IMR-90 (cell line): ENCODE data around the gene MTUS2. TPM values are rescaled to one million over a fixed set of nuclear protein-coding genes. Genes with fewer than 3 reads are reported as not detected.

Experiments used
- ATAC-seq: fragments of 200-7000 bp; cut with Tn5 transposase; 2 replicates; pipeline ENCODE4 v1.9.1; 2020; ENCODE audit warnings: low read depth, mild to moderate bottlenecking, moderate library complexity
- BruUV-seq: library from RNA; stranded (reverse); fragments of 400-500 nt; replicated peaks from 2 replicates; lab custom pipeline; 2021; lab: Mats Ljungman, UMichigan
- CTCF ChIA-PET: fragments of 300-600 bp; formaldehyde crosslinking; extraction: SDS; loops from one replicate; lab custom pipeline; 2021; ENCODE audit warnings: antibody characterized with exemption; lab: Yijun Ruan, JAX
- POLR2A ChIA-PET: fragments of 300-600 bp; sonication (Branson Sonifier 250); formaldehyde crosslinking; loops from one replicate; lab custom pipeline; 2022; ENCODE audit warnings: antibody characterized with exemption; ENCODE audit not compliant: unreplicated experiment; lab: Charles Lee
- DNase-seq: peaks from one replicate; pipeline ENCODE4 v3.0.0; 2013
- H2AFZ ChIP-seq: replicated peaks from 2 replicates; pipeline ENCODE3; 2013; ENCODE audit warnings: low read length, mild to moderate bottlenecking; ENCODE audit not compliant: poor library complexity
- H2AK5ac ChIP-seq: 2 replicates; pipeline ENCODE4 v1.6.1; 2013; ENCODE audit warnings: low read depth, low read length, inconsistent platforms
- H2AK9ac ChIP-seq: replicated peaks from 2 replicates; pipeline ENCODE3; 2013; ENCODE audit warnings: mild to moderate bottlenecking, low read depth, low read length, moderate library complexity; ENCODE audit not compliant: poor library complexity
- H2BK120ac ChIP-seq: 2 replicates; pipeline ENCODE4 v1.6.1; 2013; ENCODE audit warnings: low read depth, low read length, inconsistent platforms
- H2BK15ac ChIP-seq: 3 replicates; pipeline ENCODE4 v1.6.1; 2013; ENCODE audit warnings: low read depth, low read length, inconsistent platforms
- H2BK20ac ChIP-seq: 2 replicates; pipeline ENCODE4 v1.6.1; 2013; ENCODE audit warnings: low read depth, mild to moderate bottlenecking, inconsistent platforms, low read length, moderate library complexity
- H2BK5ac ChIP-seq: 2 replicates; pipeline ENCODE4 v1.6.1; 2013; ENCODE audit warnings: mild to moderate bottlenecking, low read depth, low read length, inconsistent platforms; ENCODE audit not compliant: poor library complexity, severe bottlenecking
- H3K14ac ChIP-seq: replicated peaks from 2 replicates; pipeline ENCODE4 v1.6.1; 2013; ENCODE audit warnings: low read depth, low read length, inconsistent platforms
- H3K18ac ChIP-seq: 2 replicates; pipeline ENCODE4 v1.6.1; 2013; ENCODE audit warnings: low read depth, low read length, control low read depth
- H3K23ac ChIP-seq: 2 replicates; pipeline ENCODE4 v1.6.1; 2013; ENCODE audit warnings: low read depth, low read length, inconsistent platforms
- H3K27ac ChIP-seq: 2 replicates; pipeline ENCODE4 v1.5.1; 2013; ENCODE audit warnings: mild to moderate bottlenecking, control low read depth, low read length; ENCODE audit not compliant: insufficient read depth
- H3K27me3 ChIP-seq: 2 replicates; pipeline ENCODE4 v1.6.1; 2013; ENCODE audit warnings: low read length; ENCODE audit not compliant: control insufficient read depth, insufficient read depth
- H3K36me3 ChIP-seq: 2 replicates; pipeline ENCODE4 v1.6.1; 2013; ENCODE audit warnings: low read length, mixed read lengths; ENCODE audit not compliant: control insufficient read depth, insufficient read depth
- H3K4ac ChIP-seq: 2 replicates; pipeline ENCODE4 v1.6.1; 2013; ENCODE audit warnings: low read depth, low read length, inconsistent platforms
- H3K4me1 ChIP-seq: 2 replicates; pipeline ENCODE4 v1.6.1; 2013; ENCODE audit warnings: low read length, mixed read lengths; ENCODE audit not compliant: control insufficient read depth, insufficient read depth
- H3K4me2 ChIP-seq: 2 replicates; pipeline ENCODE4 v1.6.1; 2013; ENCODE audit warnings: low read depth, mild to moderate bottlenecking, control low read depth, low read length, moderate library complexity
- H3K4me3 ChIP-seq: 2 replicates; pipeline ENCODE4 v1.5.1; 2013; ENCODE audit warnings: low read depth, mild to moderate bottlenecking, control low read depth, low read length, moderate library complexity; ENCODE audit not compliant: insufficient read depth
- H3K56ac ChIP-seq: 2 replicates; pipeline ENCODE4 v1.6.1; 2013; ENCODE audit warnings: low read length, inconsistent platforms; ENCODE audit not compliant: insufficient read depth; ENCODE audit errors: extremely low read depth
- H3K79me1 ChIP-seq, 2 experiments: 2 replicates each; pipeline ENCODE4 v1.6.1; 2013; ENCODE audit warnings: low read length in 2 of 2, inconsistent platforms in 1 of 2, low read depth in 1 of 2
- H3K9ac ChIP-seq: 2 replicates; pipeline ENCODE4 v1.6.1; 2013; ENCODE audit warnings: low read depth, low read length, control low read depth
- H3K9me1 ChIP-seq: 2 replicates; pipeline ENCODE4 v1.6.1; 2013; ENCODE audit warnings: low read length, inconsistent platforms; ENCODE audit not compliant: insufficient read depth
- H3K9me3 ChIP-seq: 2 replicates; pipeline ENCODE4 v1.6.1; 2013; ENCODE audit warnings: low read length; ENCODE audit not compliant: control insufficient read depth, insufficient read depth
- H4K20me1 ChIP-seq: 2 replicates; pipeline ENCODE4 v1.6.1; 2013; ENCODE audit warnings: low read length, inconsistent platforms; ENCODE audit not compliant: insufficient read depth
- H4K5ac ChIP-seq: 2 replicates; pipeline ENCODE4 v1.6.1; 2013; ENCODE audit warnings: mild to moderate bottlenecking, low read depth, low read length, control low read depth
- H4K8ac ChIP-seq, 2 experiments: 2 replicates each; pipeline ENCODE4 v1.6.1; 2013; ENCODE audit warnings: low read depth in 2 of 2, low read length in 2 of 2, control low read depth in 1 of 2, inconsistent platforms in 1 of 2
- H4K91ac ChIP-seq: 2 replicates; pipeline ENCODE4 v1.6.1; 2013; ENCODE audit warnings: low read depth, low read length, inconsistent platforms; ENCODE audit not compliant: insufficient read depth
- BHLHE40 ChIP-seq: fragments of 150-350 bp; IDR thresholded peaks from 2 replicates; pipeline ENCODE4 v1.6.1; 2016; ENCODE audit warnings: mild to moderate bottlenecking, low read depth, low read length
- CEBPB ChIP-seq: IDR thresholded peaks from 2 replicates; pipeline ENCODE4 v1.6.1; 2012; ENCODE audit warnings: low read depth, low read length, improper control_type of control experiment
- CHD1 ChIP-seq: IDR thresholded peaks from 2 replicates; pipeline ENCODE4 v1.6.1; 2012; ENCODE audit warnings: low read depth, low read length, improper control_type of control experiment
- CTCF ChIP-seq: conservative IDR thresholded peaks from 2 replicates; pipeline ENCODE4 v1.5.1; 2012; ENCODE audit warnings: mild to moderate bottlenecking, low read depth, low read length, improper control_type of control experiment
- ELK1 ChIP-seq: fragments of 150-350 bp; IDR thresholded peaks from 2 replicates; pipeline ENCODE4 v1.6.1; 2016; ENCODE audit warnings: low read depth, mild to moderate bottlenecking, low read length, moderate library complexity, borderline replicate concordance
- FOS ChIP-seq: fragments of 150-350 bp; IDR thresholded peaks from 2 replicates; pipeline ENCODE4 v1.6.1; 2016; ENCODE audit warnings: low read depth, low read length
- MAFK ChIP-seq: IDR thresholded peaks from 2 replicates; pipeline ENCODE4 v1.6.1; 2012; ENCODE audit warnings: low read depth, low read length, improper control_type of control experiment
- MAZ ChIP-seq: IDR thresholded peaks from 2 replicates; pipeline ENCODE4 v1.6.1; 2012; ENCODE audit warnings: low read depth, mild to moderate bottlenecking, low read length, improper control_type of control experiment, moderate library complexity, borderline replicate concordance
- MXI1 ChIP-seq: IDR thresholded peaks from 2 replicates; pipeline ENCODE4 v1.6.1; 2012; ENCODE audit warnings: low read depth, mild to moderate bottlenecking, low read length, moderate library complexity, borderline replicate concordance
- NFE2L2 ChIP-seq: fragments of 150-350 bp; IDR thresholded peaks from 2 replicates; pipeline ENCODE4 v1.6.1; 2016; ENCODE audit warnings: low read depth, mild to moderate bottlenecking, low read length
- POLR2A ChIP-seq: IDR thresholded peaks from 2 replicates; pipeline ENCODE4 v1.6.1; 2012; ENCODE audit warnings: mild to moderate bottlenecking, low read depth, low read length
- RAD21 ChIP-seq: IDR thresholded peaks from 2 replicates; pipeline ENCODE4 v1.6.1; 2012; ENCODE audit warnings: low read length, improper control_type of control experiment
- RCOR1 ChIP-seq: IDR thresholded peaks from 2 replicates; pipeline ENCODE4 v1.6.1; 2012; ENCODE audit warnings: mild to moderate bottlenecking, low read length, improper control_type of control experiment; ENCODE audit not compliant: insufficient replicate concordance
- RFX5 ChIP-seq: IDR thresholded peaks from 2 replicates; pipeline ENCODE4 v1.8.0; 2012; ENCODE audit warnings: low read depth, mild to moderate bottlenecking, low read length, moderate library complexity
- SMC3 ChIP-seq: fragments of 150-350 bp; IDR thresholded peaks from 2 replicates; pipeline ENCODE4 v1.6.1; 2016; ENCODE audit warnings: low read depth, mild to moderate bottlenecking, antibody characterized with exemption, low read length, moderate library complexity
- WGBS, 2 experiments: methylation state at CpG; one replicate each; pipeline versions ENCODE4 v1.1.5 to v1.1.7; 2013; ENCODE audit warnings: missing lambda C conversion rate in 2 of 2; ENCODE audit not compliant: insufficient read length in 1 of 2; ENCODE audit errors: extremely low coverage in 2 of 2; 5-methylcytosine and 5-hydroxymethylcytosine counted together
- dilution Hi-C: fragments of 300-500 bp; cut with HindIII; formaldehyde crosslinking; loops from one replicate; pipeline ENCODE4 v1.14.3; 2018; ENCODE audit warnings: low sequenced_read_pairs; ENCODE audit not compliant: unreplicated experiment
- in situ Hi-C: fragments of 300-500 bp; cut with MboI; formaldehyde crosslinking; loops from 3 replicates; pipeline ENCODE4 v1.14.3; 2019; ENCODE audit warnings: low sequenced_read_pairs, inconsistent platforms, mixed read lengths
- intact Hi-C: fragments of 100-400 bp; cut with micrococcal nuclease; formaldehyde crosslinking; loops from 2 replicates; pipeline ENCODE4 v1.10.0; 2022
- polyA plus RNA-seq, 3 experiments: library from polyadenylated mRNA; depleted of rRNA; stranded (reverse); fragments of >200 nt; gene quantifications; 2 replicates each; pipeline ENCODE4 v1.2.3, GENCODE V29; 2012; ENCODE audit warnings: low replicate concordance in 1 of 3
- total RNA-seq: library from RNA; depleted of rRNA; stranded (reverse); fragments of >200 nt; gene quantifications from 2 replicates; pipeline ENCODE4 v1.2.3, GENCODE V29; 2012

The MTUS2 gene
- total and polyA plus RNA-seq, 2 of the 4 experiments (the other 2 are of a cell fraction): under 0.01 to 0.02 TPM

- Histone ChIP-seq H3K79me1 (peaks cover 45 to 94% of the 10 kb centered on the region in 2 experiments), H3K4me3 (no peak overlapping the region), H3K4ac (no peak overlapping the region), H3K4me1 (peaks cover 2% of the 10 kb centered on the region; the same call in 1 of the 2 replicates), H2BK5ac (no peak overlapping the region), H3K9me1 (peaks cover 24% of the 10 kb centered on the region), H3K18ac (no peak overlapping the region), H3K14ac (no peak overlapping the region), H2BK15ac (no peak overlapping the region), H3K36me3 (peaks cover 27% of the 10 kb centered on the region), H2AK9ac (no peak overlapping the region), H3K9ac (no peak overlapping the region), H4K8ac (no peak overlapping the region), H3K23ac (no peak overlapping the region), H3K27ac (no peak overlapping the region), H4K5ac (no peak overlapping the region), H4K20me1 (peaks cover 70% of the 10 kb centered on the region), H2AFZ (no peak overlapping the region), H2AK5ac (no peak overlapping the region), H4K91ac (no peak overlapping the region), H3K27me3 (no peaks in the 10 kb centered on the region), H2BK20ac (no peak overlapping the region), H3K56ac (no peak overlapping the region), H2BK120ac (no peak overlapping the region), H3K9me3 (no peaks in the 10 kb centered on the region), H3K4me2 (no peak overlapping the region)
- in situ Hi-C loops: no loop called here
- dilution Hi-C loops: no loop called here
- ATAC-seq (no peak), DNase-seq (no peak)
- WGBS, 2 experiments: no CpG with 5 or more reads among the region's 8 CpGs
- BruUV-seq: no TSS peak
- POLR2A ChIA-PET: interaction anchor here (0.6 kb wide), 1 partner anchor 17 kb away, joined by 3 read pairs; no protein-coding TSS in a partner anchor
- TF ChIP-seq SMC3 (no peak), MAZ (no peak), RFX5 (no peak), NFE2L2 (no peak), MAFK (no peak), CTCF (no peak), POLR2A (no peak), BHLHE40 (no peak), RCOR1 (no peak), ELK1 (no peak), CEBPB (no peak), RAD21 (no peak), MXI1 (no peak), FOS (no peak), CHD1 (no peak)
- intact Hi-C loops: no loop called here
- CTCF ChIA-PET: no interaction called here
These were observed 726.5 kb downstream of the MTUS2 start for GRCh38 chr13:29546662-29547061.
